ENCODE measurements around the gene CSNK2A3.

DNA sequence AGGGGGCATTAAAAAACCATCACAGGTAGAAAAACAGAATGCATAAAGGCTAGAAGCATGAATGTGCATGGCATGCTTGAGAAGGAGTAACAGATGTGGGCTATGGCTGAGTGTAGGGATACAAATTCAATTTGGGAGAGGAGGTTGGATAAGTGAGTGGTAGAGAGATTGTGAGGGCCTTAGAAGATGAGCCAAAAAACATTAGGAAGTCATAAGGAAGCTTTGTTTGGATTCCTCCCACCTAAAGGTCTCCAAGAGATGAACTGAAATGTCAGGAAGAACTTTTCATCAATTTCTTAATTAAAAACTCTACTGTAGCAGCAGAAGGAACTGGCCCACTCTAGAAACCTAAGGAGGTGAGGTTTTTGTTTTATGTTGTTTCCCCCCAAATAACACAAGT, 41.2 kb upstream of the CSNK2A3 start:
- TF ChIP-seq, protein P1, sequence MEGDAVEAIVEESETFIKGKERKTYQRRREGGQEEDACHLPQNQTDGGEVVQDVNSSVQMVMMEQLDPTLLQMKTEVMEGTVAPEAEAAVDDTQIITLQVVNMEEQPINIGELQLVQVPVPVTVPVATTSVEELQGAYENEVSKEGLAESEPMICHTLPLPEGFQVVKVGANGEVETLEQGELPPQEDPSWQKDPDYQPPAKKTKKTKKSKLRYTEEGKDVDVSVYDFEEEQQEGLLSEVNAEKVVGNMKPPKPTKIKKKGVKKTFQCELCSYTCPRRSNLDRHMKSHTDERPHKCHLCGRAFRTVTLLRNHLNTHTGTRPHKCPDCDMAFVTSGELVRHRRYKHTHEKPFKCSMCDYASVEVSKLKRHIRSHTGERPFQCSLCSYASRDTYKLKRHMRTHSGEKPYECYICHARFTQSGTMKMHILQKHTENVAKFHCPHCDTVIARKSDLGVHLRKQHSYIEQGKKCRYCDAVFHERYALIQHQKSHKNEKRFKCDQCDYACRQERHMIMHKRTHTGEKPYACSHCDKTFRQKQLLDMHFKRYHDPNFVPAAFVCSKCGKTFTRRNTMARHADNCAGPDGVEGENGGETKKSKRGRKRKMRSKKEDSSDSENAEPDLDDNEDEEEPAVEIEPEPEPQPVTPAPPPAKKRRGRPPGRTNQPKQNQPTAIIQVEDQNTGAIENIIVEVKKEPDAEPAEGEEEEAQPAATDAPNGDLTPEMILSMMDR (conservative IDR thresholded peaks at IDR 0.05 in 1 of 2, IDR thresholded peaks at IDR 0.05 in 1 of 2; ENCODE audit: low read depth in 1 of 2, low read length in 2 of 2) = no peak
- TF ChIP-seq EZH2 (IDR thresholded peaks at IDR 0.05; ENCODE audit: low read length, missing control alignments) = no peak

Measured in fibroblast of lung (primary cell).